MG63 (cell line): Measurements from ENCODE around the gene FAM3D. TPM values are rescaled to one million over a fixed set of nuclear protein-coding genes. Genes with fewer than 3 reads are reported as not detected.
A peak's percentile ranks its signal among the peaks of the same experiment; 100 is the strongest.
"Not testable (repeated sequence)": the region's sequence is repeated elsewhere in the genome, so short reads cannot be mapped to it uniquely, and the experiment has no call there.

Experiments used
- DNase-seq: peaks from one replicate; pipeline ENCODE4 v3.0.0-alpha.2; 2020
- H3K27me3 ChIP-seq: fragments of 250-450 bp; sonication (Bioruptor Pico); 2 replicates; pipeline ENCODE4 v1.5.1; 2020; ENCODE audit warnings: mild to moderate bottlenecking, moderate library complexity
- H3K36me3 ChIP-seq: fragments of 250-450 bp; sonication (Bioruptor Pico); 2 replicates; pipeline ENCODE4 v1.5.1; 2020; ENCODE audit warnings: mild to moderate bottlenecking, moderate library complexity
- H3K4me3 ChIP-seq: fragments of 250-450 bp; sonication (Bioruptor Pico); 2 replicates; pipeline ENCODE4 v1.5.1; 2020; ENCODE audit warnings: mild to moderate bottlenecking, moderate library complexity
- H3K9me3 ChIP-seq: fragments of 250-450 bp; sonication (Bioruptor Pico); 2 replicates; pipeline ENCODE4 v1.5.1; 2020; ENCODE audit warnings: mild to moderate bottlenecking, moderate library complexity
- total RNA-seq: library from RNA; depleted of rRNA; stranded (reverse); fragments of >200 nt; shearing (Covaris generic); gene quantifications from 2 replicates; pipeline ENCODE4 v1.2.3, GENCODE V29; 2014; ENCODE audit warnings: low replicate concordance; rRNA removed

FAM3D gene, protein sequence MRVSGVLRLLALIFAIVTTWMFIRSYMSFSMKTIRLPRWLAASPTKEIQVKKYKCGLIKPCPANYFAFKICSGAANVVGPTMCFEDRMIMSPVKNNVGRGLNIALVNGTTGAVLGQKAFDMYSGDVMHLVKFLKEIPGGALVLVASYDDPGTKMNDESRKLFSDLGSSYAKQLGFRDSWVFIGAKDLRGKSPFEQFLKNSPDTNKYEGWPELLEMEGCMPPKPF
- not detected in 2 replicates for total RNA-seq

DNA sequence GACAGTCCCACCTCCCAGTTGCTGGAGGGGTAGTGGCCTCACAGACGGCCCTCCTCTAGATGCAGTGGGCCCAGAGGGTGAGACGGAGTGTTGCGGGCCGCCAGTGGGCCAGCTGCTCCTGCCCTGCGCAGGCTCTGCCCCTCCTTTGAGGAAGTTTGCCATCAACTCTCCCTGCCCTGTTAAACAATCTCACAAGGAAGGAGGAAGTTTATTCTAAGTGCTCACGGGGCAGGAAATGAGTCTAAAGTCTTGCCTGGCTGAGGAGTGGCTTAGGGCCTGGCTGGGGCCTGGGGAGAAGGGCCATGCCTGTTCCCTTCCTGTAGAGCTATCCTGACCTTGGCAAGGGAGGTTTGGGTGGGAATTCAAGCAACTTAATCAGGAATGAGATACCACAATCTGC is at the start of gene FAM3D:
FAM3D (minus strand) TSS at position 92 of the 400 bp plus-strand sequence. CDS start 11,211 bp downstream, outside the sequence.
- Histone ChIP-seq H3K9me3 (no peaks in the 10 kb centered on the region), H3K27me3 (no peaks in the 10 kb centered on the region), H3K36me3 (no peaks in the 10 kb centered on the region), H3K4me3 (no peak within 1 kb of the TSS)
- peak; percentile 13 for DNase-seq

- Histone ChIP-seq H3K27me3 (no peaks in the 10 kb centered on the region), H3K36me3 (no peaks in the 10 kb centered on the region), H3K9me3 (no peaks in the 10 kb centered on the region), H3K4me3 (no peak overlapping the region)
- no peak for DNase-seq
These were observed 47.3 kb upstream of the FAM3D start for GRCh38 chr3:58713715-58714401.

- Histone ChIP-seq H3K9me3 (no peaks in the 10 kb centered on the region), H3K27me3 (no peaks in the 10 kb centered on the region), H3K4me3 (no peak overlapping the region), H3K36me3 (no peaks in the 10 kb centered on the region)
- DNase-seq, result no peak
These were observed 45.3 kb upstream of the FAM3D start for GRCh38 chr3:58711871-58712270.

- not testable (repeated sequence) for H3K27me3 ChIP-seq, DNase-seq, H3K4me3 ChIP-seq, H3K36me3 ChIP-seq, H3K9me3 ChIP-seq
These were observed 42.4 kb upstream of the FAM3D start for GRCh38 chr3:58708983-58709382.

- DNase-seq, result no peak
- H3K4me3 ChIP-seq, result no peak overlapping the region
- H3K9me3 ChIP-seq, result no peaks in the 10 kb centered on the region
- no peaks in the 10 kb centered on the region for H3K27me3 ChIP-seq
- no peaks in the 10 kb centered on the region for H3K36me3 ChIP-seq
These were observed 41.7 kb upstream of the FAM3D start for GRCh38 chr3:58708116-58708791.

DNA sequence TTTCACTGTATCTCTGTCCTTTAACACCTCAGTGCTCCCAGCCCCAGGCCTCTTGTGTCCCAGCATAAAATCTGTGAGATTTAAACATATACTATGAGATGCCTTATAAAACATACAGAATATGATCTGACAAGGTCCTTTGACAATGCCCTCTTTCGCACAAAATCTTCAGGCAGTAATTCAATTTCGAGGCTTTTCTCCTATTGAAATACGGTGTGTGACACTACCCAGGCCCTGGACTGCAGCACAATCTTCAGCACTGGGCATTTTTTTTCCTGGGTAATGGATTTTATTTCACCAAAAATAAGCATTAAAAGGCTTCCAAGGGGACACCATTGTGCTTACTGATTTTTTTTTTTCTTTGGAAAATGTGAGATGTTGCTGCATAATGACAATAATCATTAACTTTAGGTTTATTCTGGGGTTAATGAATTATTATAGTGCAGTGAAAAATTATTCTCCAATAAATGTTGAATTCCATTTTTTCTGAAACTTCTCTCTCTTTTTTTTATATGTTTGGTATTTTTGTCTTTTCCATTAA is 40.9 kb upstream of the FAM3D start:
- Histone ChIP-seq H3K27me3 (no peaks in the 10 kb centered on the region), H3K4me3 (no peak overlapping the region), H3K9me3 (no peaks in the 10 kb centered on the region), H3K36me3 (no peaks in the 10 kb centered on the region)
- DNase-seq, result no peak

- Histone ChIP-seq H3K36me3 (no peaks in the 10 kb centered on the region), H3K4me3 (no peak overlapping the region), H3K27me3 (no peaks in the 10 kb centered on the region), H3K9me3 (no peaks in the 10 kb centered on the region)
- DNase-seq, result no peak
These were observed 40.0 kb upstream of the FAM3D start for GRCh38 chr3:58706395-58707167.

GRCh38 chr3:58704745-58705144 is 38.2 kb upstream of the FAM3D start:
- DNase-seq, result no peak
- H3K27me3 ChIP-seq, result no peaks in the 10 kb centered on the region

GRCh38 chr3:58704304-58704703 is 37.7 kb upstream of the FAM3D start:
- not testable (repeated sequence) for H3K27me3 ChIP-seq, H3K4me3 ChIP-seq, DNase-seq, H3K36me3 ChIP-seq, H3K9me3 ChIP-seq

More at GRCh38 chr3:58704745-58705144, 38.2 kb upstream of the FAM3D start:
- Histone ChIP-seq H3K4me3 (no peak overlapping the region), H3K36me3 (no peaks in the 10 kb centered on the region), H3K9me3 (no peaks in the 10 kb centered on the region)

DNA sequence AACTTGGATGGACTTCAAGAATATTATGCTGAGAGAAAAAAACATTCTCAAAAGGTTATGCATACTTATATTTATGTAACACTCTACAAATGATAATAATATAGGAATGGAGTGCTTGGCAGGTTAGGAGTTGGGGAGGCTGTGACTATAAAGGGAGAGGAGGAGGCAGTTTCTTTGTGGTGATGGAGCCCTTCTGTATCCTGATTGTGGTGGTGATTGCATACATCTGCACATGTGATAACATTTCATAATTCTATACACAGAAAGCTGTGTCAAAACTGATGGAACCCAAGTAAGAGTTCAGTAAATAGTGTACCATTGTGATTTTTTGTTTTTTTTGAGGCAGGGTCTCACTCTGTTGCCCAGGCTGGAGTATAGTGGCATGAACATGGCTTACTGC is 31.7 kb upstream of the FAM3D start:
- Histone ChIP-seq H3K36me3 (no peaks in the 10 kb centered on the region), H3K9me3 (no peaks in the 10 kb centered on the region), H3K4me3 (no peak overlapping the region), H3K27me3 (no peaks in the 10 kb centered on the region)
- DNase-seq, result no peak

GRCh38 chr3:58697561-58697960 is 31.0 kb upstream of the FAM3D start:
- DNase-seq, result no peak
- Histone ChIP-seq H3K27me3 (no peaks in the 10 kb centered on the region), H3K4me3 (no peak overlapping the region), H3K9me3 (no peaks in the 10 kb centered on the region), H3K36me3 (no peaks in the 10 kb centered on the region)

DNA sequence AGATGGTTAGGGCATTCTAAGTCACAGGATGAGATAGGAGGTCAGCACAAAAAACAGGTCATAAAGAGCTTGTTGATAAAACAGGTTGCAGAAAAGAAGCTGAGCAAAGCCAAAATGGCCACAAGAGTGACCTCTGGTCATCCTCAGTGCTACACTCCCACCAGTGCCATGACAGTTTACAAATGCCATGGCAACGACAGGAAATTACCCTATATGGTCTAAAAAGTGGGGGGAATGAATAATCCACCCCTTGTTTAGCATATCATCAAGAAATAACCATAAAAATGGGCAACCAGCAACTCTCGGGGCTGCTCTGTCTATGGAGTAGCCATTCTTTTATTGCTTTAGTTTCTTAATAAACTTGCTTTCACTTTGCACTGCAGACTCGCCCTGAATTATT is 30.2 kb upstream of the FAM3D start:
- H3K9me3 ChIP-seq, H3K4me3 ChIP-seq, H3K27me3 ChIP-seq, DNase-seq, H3K36me3 ChIP-seq: not testable (repeated sequence)

DNA sequence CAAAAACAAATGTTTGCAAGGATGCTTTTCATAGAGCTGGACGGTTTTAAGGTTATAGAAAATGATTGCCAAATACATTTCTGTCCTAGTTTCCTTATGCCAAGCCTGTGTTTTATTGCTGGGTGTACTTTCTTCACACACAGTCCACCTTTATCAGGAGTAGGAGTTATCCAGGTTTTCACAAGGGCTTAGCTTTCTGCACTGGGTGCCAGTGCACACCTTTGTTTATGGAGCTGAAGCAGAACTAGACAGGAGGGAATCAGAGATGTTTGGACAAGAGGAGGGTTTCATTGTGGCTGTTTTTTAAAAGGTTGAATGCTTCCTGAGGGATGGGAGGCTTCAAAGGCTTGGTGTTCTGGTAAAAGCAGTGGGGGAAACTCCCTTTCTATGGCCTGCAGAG is 29.5 kb upstream of the FAM3D start:
- H3K9me3 ChIP-seq, result peaks cover 8% of the 10 kb centered on the region; the same call in 1 of the 2 replicates
- H3K27me3 ChIP-seq, result no peaks in the 10 kb centered on the region
- H3K36me3 ChIP-seq, result no peaks in the 10 kb centered on the region
- DNase-seq, result no peak
- no peak overlapping the region for H3K4me3 ChIP-seq

DNA sequence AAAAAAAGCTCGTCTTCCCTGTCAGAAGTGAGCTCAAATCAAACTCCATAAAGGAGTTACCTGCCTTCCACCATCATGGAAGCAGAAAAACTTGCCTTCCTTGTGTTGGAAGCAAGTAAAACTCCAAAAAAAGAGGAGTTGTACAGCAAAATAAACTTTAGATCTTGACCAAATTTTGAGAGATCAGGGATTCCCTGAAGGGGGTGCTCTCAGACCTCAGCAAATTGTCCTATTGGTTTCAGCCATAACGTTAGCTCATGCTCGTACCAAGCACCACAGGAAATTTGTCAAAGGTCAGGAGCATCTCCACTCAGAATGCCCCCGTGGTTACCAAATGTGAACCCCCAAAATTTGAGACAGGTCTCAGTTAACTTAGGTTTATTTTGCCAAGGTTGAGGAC is 28.7 kb upstream of the FAM3D start:
- H3K27me3 ChIP-seq, H3K36me3 ChIP-seq, H3K4me3 ChIP-seq, DNase-seq, H3K9me3 ChIP-seq: not testable (repeated sequence)

DNA sequence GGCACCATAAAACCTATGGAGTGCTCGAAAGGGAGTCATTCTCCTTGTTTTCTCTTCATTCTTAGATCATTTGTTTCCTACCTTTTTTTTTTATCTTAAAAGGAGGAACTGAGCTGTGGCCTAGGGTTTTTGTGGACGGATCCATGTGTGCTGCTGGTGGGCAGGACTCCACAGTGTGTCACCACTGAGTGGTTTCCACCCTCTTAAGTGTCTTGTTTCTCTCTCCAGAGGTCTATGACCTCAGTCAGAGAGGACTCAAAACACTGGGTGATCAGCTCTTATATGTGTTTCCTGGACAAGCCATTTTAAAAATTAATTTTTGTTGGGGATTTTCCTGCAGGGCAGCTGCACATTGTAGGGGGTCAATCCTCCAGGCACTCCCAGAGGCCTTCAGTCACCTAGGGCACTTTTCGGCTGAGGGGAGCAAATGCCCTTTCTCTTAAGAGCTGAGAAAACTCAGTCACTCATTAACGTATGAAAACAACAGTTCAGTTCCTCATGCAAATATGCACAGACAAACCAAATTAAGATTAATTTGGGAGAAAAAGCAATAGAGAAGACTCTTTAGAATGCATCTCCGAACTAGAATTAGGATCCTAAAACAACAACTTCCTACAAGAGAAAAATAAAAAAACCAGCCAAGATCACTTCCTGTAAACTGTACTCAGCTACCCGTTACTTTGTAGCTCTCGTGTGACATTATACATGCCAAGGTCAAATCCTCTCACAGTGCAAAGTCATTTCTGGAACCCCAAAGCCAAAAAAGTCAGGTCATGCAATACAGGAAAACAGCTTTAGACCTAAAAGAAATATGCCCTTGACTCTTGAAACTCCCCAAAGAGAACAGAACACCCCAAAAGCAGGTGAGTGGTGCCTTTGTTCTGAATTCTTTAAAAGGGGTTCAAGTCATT is 27.6 kb upstream of the FAM3D start:
- Histone ChIP-seq H3K36me3 (no peaks in the 10 kb centered on the region), H3K9me3 (peaks cover 8% of the 10 kb centered on the region; the same call in 1 of the 2 replicates), H3K4me3 (no peak overlapping the region), H3K27me3 (no peaks in the 10 kb centered on the region)
- no peak for DNase-seq

GRCh38 chr3:58692484-58692883 is 25.9 kb upstream of the FAM3D start:
- no peak overlapping the region for H3K4me3 ChIP-seq
- no peaks in the 10 kb centered on the region for H3K36me3 ChIP-seq
- H3K9me3 ChIP-seq, result peaks cover 8% of the 10 kb centered on the region; the same call in 1 of the 2 replicates
- no peaks in the 10 kb centered on the region for H3K27me3 ChIP-seq
- DNase-seq, result no peak
